ENCODE data around the gene ZSWIM8. TPM values are rescaled to one million over a fixed set of nuclear protein-coding genes. Genes with fewer than 3 reads are reported as not detected.

Gene ZSWIM8
- total RNA-seq, 3 donors from 2014 or later, result 31.3 to 41.2 (median 40.5) TPM

- Mint-ChIP-seq H3K27me3 (ENCODE audit: low read depth) (no peaks in the 10 kb centered on the region), H3K4me3 (no peak overlapping the region), H3K9me3 (no peaks in the 10 kb centered on the region), H3K4me1 (ENCODE audit: low read depth) (peaks cover 48% of the 10 kb centered on the region), H3K36me3 (ENCODE audit: insufficient read depth) (peaks cover 62% of the 10 kb centered on the region)
- DNase-seq (no peak), ATAC-seq (peak; percentile 40 to 48)
Measured at GRCh38 chr10:73762915-73763314, 22.5 kb upstream of the ZSWIM8 start.

- Mint-ChIP-seq H3K9me3 (no peaks in the 10 kb centered on the region), H3K36me3 (ENCODE audit: insufficient read depth) (peaks cover 65% of the 10 kb centered on the region)
- ATAC-seq, result peak; percentile 23 to 33
Measured at GRCh38 chr10:73763343-73763742, 22.1 kb upstream of the ZSWIM8 start.

GRCh38 chr10:73765066-73765465 lies 20.3 kb upstream of the ZSWIM8 start:
- Mint-ChIP-seq H3K9me3 (no peaks in the 10 kb centered on the region), H3K36me3 (ENCODE audit: insufficient read depth) (peaks cover 70% of the 10 kb centered on the region), H3K27me3 (ENCODE audit: low read depth) (no peaks in the 10 kb centered on the region), H3K4me1 (ENCODE audit: low read depth) (peaks cover 42% of the 10 kb centered on the region), H3K4me3 (no peak overlapping the region)
- no peak for DNase-seq
- no peak for ATAC-seq

More at GRCh38 chr10:73763343-73763742, 22.1 kb upstream of the ZSWIM8 start:
- H3K4me1 Mint-ChIP-seq (ENCODE audit: low read depth), result peaks cover 44% of the 10 kb centered on the region
- DNase-seq, result no peak
- H3K27me3 Mint-ChIP-seq (ENCODE audit: low read depth), result no peaks in the 10 kb centered on the region
- no peak overlapping the region for H3K4me3 Mint-ChIP-seq

- Mint-ChIP-seq H3K4me3 (no peak overlapping the region), H3K4me1 (ENCODE audit: low read depth) (peaks cover 28% of the 10 kb centered on the region), H3K9me3 (no peaks in the 10 kb centered on the region), H3K27me3 (ENCODE audit: low read depth) (no peaks in the 10 kb centered on the region), H3K36me3 (ENCODE audit: insufficient read depth) (peaks cover 46% of the 10 kb centered on the region)
- peak; percentile 19 to 23 for ATAC-seq
- peak; percentile 64 for DNase-seq
Measured at GRCh38 chr10:73768881-73769280, 16.5 kb upstream of the ZSWIM8 start.

GRCh38 chr10:73769396-73769795 lies 16.0 kb upstream of the ZSWIM8 start:
- H3K27me3 Mint-ChIP-seq (ENCODE audit: low read depth), result no peaks in the 10 kb centered on the region
- no peak overlapping the region for H3K4me3 Mint-ChIP-seq
- peaks cover 31% of the 10 kb centered on the region for H3K4me1 Mint-ChIP-seq (ENCODE audit: low read depth)
- DNase-seq (no peak), ATAC-seq (no peak)
- no peaks in the 10 kb centered on the region for H3K9me3 Mint-ChIP-seq
- peaks cover 48% of the 10 kb centered on the region for H3K36me3 Mint-ChIP-seq (ENCODE audit: insufficient read depth)

GRCh38 chr10:73771722-73772280 lies 13.6 kb upstream of the ZSWIM8 start:
- Mint-ChIP-seq H3K4me3 (peak overlapping the region; percentile 91), H3K36me3 (ENCODE audit: insufficient read depth) (peaks cover 36% of the 10 kb centered on the region), H3K4me1 (ENCODE audit: low read depth) (peaks cover 47% of the 10 kb centered on the region)

GRCh38 chr10:73772281-73773151 lies 12.9 kb upstream of the ZSWIM8 start:
- Mint-ChIP-seq H3K9me3 (no peaks in the 10 kb centered on the region), H3K4me3 (peak overlapping the region; percentile 91), H3K4me1 (ENCODE audit: low read depth) (peaks cover 54% of the 10 kb centered on the region), H3K27me3 (ENCODE audit: low read depth) (no peaks in the 10 kb centered on the region), H3K36me3 (ENCODE audit: insufficient read depth) (peaks cover 36% of the 10 kb centered on the region)
- DNase-seq (peak; percentile 75), ATAC-seq (peak; percentile 79 to 82)

More at GRCh38 chr10:73771722-73772280, 13.6 kb upstream of the ZSWIM8 start:
- ATAC-seq (peak; percentile 1 to 49), DNase-seq (peak; percentile 70)
- Mint-ChIP-seq H3K9me3 (no peaks in the 10 kb centered on the region), H3K27me3 (ENCODE audit: low read depth) (no peaks in the 10 kb centered on the region)

- DNase-seq, result no peak
- peak overlapping the region; percentile 91 for H3K4me3 Mint-ChIP-seq
- no peaks in the 10 kb centered on the region for H3K9me3 Mint-ChIP-seq
- peaks cover 54% of the 10 kb centered on the region for H3K4me1 Mint-ChIP-seq (ENCODE audit: low read depth)
- no peaks in the 10 kb centered on the region for H3K27me3 Mint-ChIP-seq (ENCODE audit: low read depth)
- H3K36me3 Mint-ChIP-seq (ENCODE audit: insufficient read depth), result peaks cover 31% of the 10 kb centered on the region
- peak; percentile 4 to 12 for ATAC-seq
Measured at GRCh38 chr10:73773152-73773879, 12.1 kb upstream of the ZSWIM8 start.

- Mint-ChIP-seq H3K36me3 (ENCODE audit: insufficient read depth) (peaks cover 22% of the 10 kb centered on the region), H3K9me3 (no peaks in the 10 kb centered on the region), H3K27me3 (ENCODE audit: low read depth) (no peaks in the 10 kb centered on the region), H3K4me3 (peak overlapping the region; percentile 91), H3K4me1 (ENCODE audit: low read depth) (peaks cover 47% of the 10 kb centered on the region)
- no peak for DNase-seq
- no peak for ATAC-seq
Measured at GRCh38 chr10:73774637-73775036, 10.8 kb upstream of the ZSWIM8 start.

GRCh38 chr10:73779018-73779417 lies 6.4 kb upstream of the ZSWIM8 start:
- Mint-ChIP-seq H3K27me3 (ENCODE audit: low read depth) (no peaks in the 10 kb centered on the region), H3K4me3 (no peak overlapping the region), H3K36me3 (ENCODE audit: insufficient read depth) (peaks cover 18% of the 10 kb centered on the region), H3K4me1 (ENCODE audit: low read depth) (peaks cover 59% of the 10 kb centered on the region), H3K9me3 (no peaks in the 10 kb centered on the region)
- no peak for DNase-seq
- no peak for ATAC-seq

- H3K27me3 Mint-ChIP-seq (ENCODE audit: low read depth), result no peaks in the 10 kb centered on the region
Measured at GRCh38 chr10:73779539-73780197, 5.7 kb upstream of the ZSWIM8 start.

GRCh38 chr10:73780301-73780700 lies 5.1 kb upstream of the ZSWIM8 start:
- Mint-ChIP-seq H3K4me1 (ENCODE audit: low read depth) (peaks cover 52% of the 10 kb centered on the region), H3K36me3 (ENCODE audit: insufficient read depth) (peaks cover 13% of the 10 kb centered on the region)

More at GRCh38 chr10:73779539-73780197, 5.7 kb upstream of the ZSWIM8 start:
- ATAC-seq, result no peak
- H3K36me3 Mint-ChIP-seq (ENCODE audit: insufficient read depth), result peaks cover 16% of the 10 kb centered on the region
- peaks cover 53% of the 10 kb centered on the region for H3K4me1 Mint-ChIP-seq (ENCODE audit: low read depth)
- no peaks in the 10 kb centered on the region for H3K9me3 Mint-ChIP-seq
- H3K4me3 Mint-ChIP-seq, result peak overlapping the region; percentile 53
- DNase-seq, result no peak

GRCh38 chr10:73780966-73781365 lies 4.4 kb upstream of the ZSWIM8 start:
- Mint-ChIP-seq H3K4me1 (ENCODE audit: low read depth) (peaks cover 47% of the 10 kb centered on the region), H3K9me3 (no peaks in the 10 kb centered on the region), H3K27me3 (ENCODE audit: low read depth) (no peaks in the 10 kb centered on the region), H3K4me3 (peak overlapping the region; percentile 98), H3K36me3 (ENCODE audit: insufficient read depth) (peaks cover 10% of the 10 kb centered on the region)
- no peak for DNase-seq
- no peak for ATAC-seq

More at GRCh38 chr10:73780301-73780700, 5.1 kb upstream of the ZSWIM8 start:
- ATAC-seq (no peak), DNase-seq (no peak)
- Mint-ChIP-seq H3K27me3 (ENCODE audit: low read depth) (no peaks in the 10 kb centered on the region), H3K9me3 (no peaks in the 10 kb centered on the region), H3K4me3 (peak overlapping the region; percentile 98)

GRCh38 chr10:73781548-73781878 lies 3.9 kb upstream of the ZSWIM8 start:
- no peak for ATAC-seq
- peaks cover 52% of the 10 kb centered on the region for H3K4me1 Mint-ChIP-seq (ENCODE audit: low read depth)
- H3K36me3 Mint-ChIP-seq (ENCODE audit: insufficient read depth), result peaks cover 10% of the 10 kb centered on the region
- H3K27me3 Mint-ChIP-seq (ENCODE audit: low read depth), result no peaks in the 10 kb centered on the region
- DNase-seq, result no peak
- H3K9me3 Mint-ChIP-seq, result no peaks in the 10 kb centered on the region
- peak overlapping the region; percentile 98 for H3K4me3 Mint-ChIP-seq

Measured in activated T-cell treated with anti-CD3 and anti-CD28 coated beads, Interleukin-2, amount 50 U/mL, for 4 hours (primary cell).